Measurements from ENCODE around the gene CCDC112.

DNA sequence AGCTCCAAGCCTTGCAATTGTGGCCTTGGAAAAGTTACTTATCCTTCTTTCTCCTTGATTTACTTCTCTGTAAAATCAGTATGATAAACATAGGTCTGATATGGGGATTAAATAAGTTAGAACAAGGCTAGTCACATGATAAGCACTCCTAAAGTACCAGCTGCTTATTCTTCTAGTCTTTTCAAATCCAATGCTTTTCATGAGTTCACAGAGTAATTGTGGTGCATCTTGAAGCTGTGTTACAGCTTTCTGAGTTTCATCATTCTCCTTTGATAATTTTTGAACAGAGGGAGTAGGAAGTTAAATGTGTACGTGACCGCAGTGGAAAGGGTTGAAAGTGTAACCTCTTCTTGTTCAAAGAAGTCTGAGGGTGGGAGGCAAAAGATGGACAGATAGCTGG, 38.8 kb upstream of the CCDC112 start:
- TF ChIP-seq, protein P1, sequence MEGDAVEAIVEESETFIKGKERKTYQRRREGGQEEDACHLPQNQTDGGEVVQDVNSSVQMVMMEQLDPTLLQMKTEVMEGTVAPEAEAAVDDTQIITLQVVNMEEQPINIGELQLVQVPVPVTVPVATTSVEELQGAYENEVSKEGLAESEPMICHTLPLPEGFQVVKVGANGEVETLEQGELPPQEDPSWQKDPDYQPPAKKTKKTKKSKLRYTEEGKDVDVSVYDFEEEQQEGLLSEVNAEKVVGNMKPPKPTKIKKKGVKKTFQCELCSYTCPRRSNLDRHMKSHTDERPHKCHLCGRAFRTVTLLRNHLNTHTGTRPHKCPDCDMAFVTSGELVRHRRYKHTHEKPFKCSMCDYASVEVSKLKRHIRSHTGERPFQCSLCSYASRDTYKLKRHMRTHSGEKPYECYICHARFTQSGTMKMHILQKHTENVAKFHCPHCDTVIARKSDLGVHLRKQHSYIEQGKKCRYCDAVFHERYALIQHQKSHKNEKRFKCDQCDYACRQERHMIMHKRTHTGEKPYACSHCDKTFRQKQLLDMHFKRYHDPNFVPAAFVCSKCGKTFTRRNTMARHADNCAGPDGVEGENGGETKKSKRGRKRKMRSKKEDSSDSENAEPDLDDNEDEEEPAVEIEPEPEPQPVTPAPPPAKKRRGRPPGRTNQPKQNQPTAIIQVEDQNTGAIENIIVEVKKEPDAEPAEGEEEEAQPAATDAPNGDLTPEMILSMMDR (IDR thresholded peaks at IDR 0.05) = no peak
- no peak for TF ChIP-seq POLR2A (IDR thresholded peaks at IDR 0.05)
